Mucosa of stomach (tissue), 1 donor: ENCODE measurements around the gene COL28A1.
"Not testable (repeated sequence)": the region's sequence is repeated elsewhere in the genome, so short reads cannot be mapped to it uniquely, and the experiment has no call there.

Experiments
- H3K27me3 ChIP-seq: one replicate; pipeline ENCODE4 v1.7.0; 2013; ENCODE audit warnings: mild to moderate bottlenecking, low read length; ENCODE audit not compliant: control insufficient read depth, insufficient read depth
- H3K36me3 ChIP-seq: one replicate; pipeline ENCODE4 v1.7.0; 2013; ENCODE audit warnings: low read length; ENCODE audit not compliant: control insufficient read depth, insufficient read depth
- H3K4me1 ChIP-seq: one replicate; pipeline ENCODE4 v1.7.0; 2013; ENCODE audit warnings: mild to moderate bottlenecking, low read length; ENCODE audit not compliant: control insufficient read depth, insufficient read depth
- H3K4me3 ChIP-seq: one replicate; pipeline ENCODE4 v1.7.0; 2013; ENCODE audit warnings: low read length
- H3K9ac ChIP-seq: one replicate; pipeline ENCODE4 v1.7.0; 2013; ENCODE audit warnings: mild to moderate bottlenecking, low read length, moderate library complexity
- H3K9me3 ChIP-seq: one replicate; pipeline ENCODE4 v1.7.0; 2013; ENCODE audit warnings: mild to moderate bottlenecking, low read length, moderate library complexity; ENCODE audit not compliant: control insufficient read depth
- donor health status: Pancreatic carcinoma.

COL28A1 gene

DNA sequence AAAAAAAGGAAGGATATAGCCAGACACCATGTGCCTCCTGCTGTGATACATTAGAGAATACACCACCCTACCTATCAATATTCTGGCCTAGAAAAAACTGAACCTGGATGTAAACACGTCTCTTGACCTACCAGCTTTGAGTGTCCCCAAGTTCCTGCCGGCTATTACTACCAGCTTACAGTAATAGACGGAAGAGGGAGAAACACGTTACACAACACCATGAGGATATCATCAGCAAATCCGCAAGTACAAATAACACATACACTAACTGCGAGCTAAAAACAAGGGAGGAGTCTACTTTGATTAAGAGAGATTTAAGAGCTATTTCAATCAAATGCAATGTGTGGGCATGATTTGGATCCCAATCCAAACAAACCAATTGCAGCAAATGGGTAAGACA lies 113.0 kb downstream of the COL28A1 start:
- Histone ChIP-seq H3K9ac (no peak overlapping the region), H3K9me3 (no peaks in the 10 kb centered on the region), H3K36me3 (no peaks in the 10 kb centered on the region), H3K4me3 (no peak overlapping the region), H3K4me1 (peaks cover 13% of the 10 kb centered on the region), H3K27me3 (no peaks in the 10 kb centered on the region)

- H3K9ac ChIP-seq: no peak overlapping the region
- H3K4me3 ChIP-seq: no peak overlapping the region
- no peaks in the 10 kb centered on the region for H3K9me3 ChIP-seq
- peaks cover 13% of the 10 kb centered on the region for H3K4me1 ChIP-seq
- no peaks in the 10 kb centered on the region for H3K27me3 ChIP-seq
- H3K36me3 ChIP-seq: no peaks in the 10 kb centered on the region
Observed at GRCh38 chr7:7421826-7422225, 113.8 kb downstream of the COL28A1 start.

GRCh38 chr7:7418997-7419396 lies 116.7 kb downstream of the COL28A1 start:
- H3K9me3 ChIP-seq: no peaks in the 10 kb centered on the region
- no peak overlapping the region for H3K4me3 ChIP-seq
- no peak overlapping the region for H3K9ac ChIP-seq
- no peaks in the 10 kb centered on the region for H3K36me3 ChIP-seq
- no peaks in the 10 kb centered on the region for H3K27me3 ChIP-seq
- H3K4me1 ChIP-seq: peaks cover 22% of the 10 kb centered on the region

DNA sequence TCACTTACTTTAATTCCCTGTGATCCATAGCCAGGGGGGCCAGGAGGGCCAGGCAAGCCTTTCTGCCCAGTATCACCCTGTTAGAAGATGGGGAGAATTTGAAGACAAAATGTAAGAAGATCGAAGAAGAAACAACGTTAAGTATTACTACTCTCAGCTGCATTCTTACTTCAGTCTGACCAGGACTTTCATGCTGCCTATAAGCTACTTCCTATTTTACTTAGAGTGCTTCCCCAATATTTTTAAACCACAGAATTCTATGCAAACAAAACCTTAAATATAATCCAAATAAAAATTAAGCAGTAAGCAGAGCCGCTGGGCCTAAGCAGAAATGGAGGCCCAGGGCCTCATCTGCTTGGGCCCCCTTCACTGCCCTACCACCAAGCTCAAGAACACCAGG lies 117.8 kb downstream of the COL28A1 start:
- Histone ChIP-seq H3K4me1 (peaks cover 22% of the 10 kb centered on the region), H3K4me3 (no peak overlapping the region), H3K27me3 (no peaks in the 10 kb centered on the region), H3K9ac (no peak overlapping the region), H3K36me3 (no peaks in the 10 kb centered on the region), H3K9me3 (no peaks in the 10 kb centered on the region)

DNA sequence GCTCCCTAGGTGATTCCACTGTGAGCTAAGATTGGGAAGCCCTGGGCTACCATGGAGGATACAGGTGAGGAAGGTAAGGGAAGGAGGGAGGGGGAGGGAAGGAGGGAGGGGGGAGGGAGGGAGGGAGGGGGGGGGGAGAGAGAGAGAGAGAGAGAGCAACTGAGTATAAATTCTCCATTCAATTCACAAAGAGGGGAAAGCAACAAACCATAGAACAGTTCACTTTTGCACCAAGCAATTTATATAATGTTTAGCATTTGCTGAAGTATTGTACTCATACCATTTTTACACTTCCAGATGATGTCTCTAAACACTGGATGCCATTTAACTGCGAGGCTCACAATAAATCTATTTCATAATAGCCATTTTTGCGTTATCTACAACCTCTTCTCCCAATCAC lies 118.3 kb downstream of the COL28A1 start:
- no peaks in the 10 kb centered on the region for H3K27me3 ChIP-seq
- H3K4me3 ChIP-seq: no peak overlapping the region
- H3K4me1 ChIP-seq: peaks cover 18% of the 10 kb centered on the region
- no peak overlapping the region for H3K9ac ChIP-seq
- H3K9me3 ChIP-seq: no peaks in the 10 kb centered on the region
- no peaks in the 10 kb centered on the region for H3K36me3 ChIP-seq

DNA sequence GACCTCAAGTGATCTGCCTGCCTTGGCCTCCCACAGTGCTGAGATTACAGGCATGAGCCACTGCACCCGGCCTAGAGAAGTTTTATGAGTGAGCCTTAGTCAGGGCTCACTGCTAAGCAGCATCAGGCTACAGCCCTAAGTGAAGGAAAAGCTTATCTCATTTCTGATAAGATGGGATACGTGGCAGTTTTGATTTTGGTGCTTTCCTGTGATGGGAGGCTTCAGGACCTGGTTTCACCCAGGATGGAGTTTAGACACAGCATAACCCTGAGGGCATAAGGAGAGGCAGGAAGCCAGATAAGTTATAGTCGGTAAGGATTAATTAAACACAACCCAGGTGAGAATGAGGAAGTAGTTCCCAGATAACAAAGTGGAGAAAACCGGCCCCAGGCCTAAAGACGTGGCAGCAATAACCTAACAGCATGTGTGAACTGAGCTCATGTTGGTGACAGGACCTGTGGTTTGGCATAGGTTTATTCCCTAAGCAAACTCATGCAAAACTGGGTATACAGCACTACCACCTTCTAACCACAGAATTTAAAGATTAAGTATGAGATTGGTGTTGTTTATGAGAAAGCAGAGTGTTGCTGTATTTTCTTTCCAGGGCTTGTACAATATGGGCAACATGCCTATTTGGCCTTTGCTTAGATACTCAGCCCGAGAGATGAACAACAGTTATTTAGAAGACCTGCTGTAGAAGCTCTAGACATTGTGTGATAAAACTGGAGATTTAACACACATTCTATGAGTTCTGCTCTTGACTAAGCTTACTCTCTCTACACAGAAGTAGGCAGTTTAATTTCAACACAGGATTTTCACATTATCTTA lies 119.4 kb downstream of the COL28A1 start:
- Histone ChIP-seq H3K9me3 (no peaks in the 10 kb centered on the region), H3K36me3 (no peaks in the 10 kb centered on the region), H3K4me1 (peaks cover 14% of the 10 kb centered on the region), H3K27me3 (no peaks in the 10 kb centered on the region), H3K4me3 (no peak overlapping the region), H3K9ac (no peak overlapping the region)

DNA sequence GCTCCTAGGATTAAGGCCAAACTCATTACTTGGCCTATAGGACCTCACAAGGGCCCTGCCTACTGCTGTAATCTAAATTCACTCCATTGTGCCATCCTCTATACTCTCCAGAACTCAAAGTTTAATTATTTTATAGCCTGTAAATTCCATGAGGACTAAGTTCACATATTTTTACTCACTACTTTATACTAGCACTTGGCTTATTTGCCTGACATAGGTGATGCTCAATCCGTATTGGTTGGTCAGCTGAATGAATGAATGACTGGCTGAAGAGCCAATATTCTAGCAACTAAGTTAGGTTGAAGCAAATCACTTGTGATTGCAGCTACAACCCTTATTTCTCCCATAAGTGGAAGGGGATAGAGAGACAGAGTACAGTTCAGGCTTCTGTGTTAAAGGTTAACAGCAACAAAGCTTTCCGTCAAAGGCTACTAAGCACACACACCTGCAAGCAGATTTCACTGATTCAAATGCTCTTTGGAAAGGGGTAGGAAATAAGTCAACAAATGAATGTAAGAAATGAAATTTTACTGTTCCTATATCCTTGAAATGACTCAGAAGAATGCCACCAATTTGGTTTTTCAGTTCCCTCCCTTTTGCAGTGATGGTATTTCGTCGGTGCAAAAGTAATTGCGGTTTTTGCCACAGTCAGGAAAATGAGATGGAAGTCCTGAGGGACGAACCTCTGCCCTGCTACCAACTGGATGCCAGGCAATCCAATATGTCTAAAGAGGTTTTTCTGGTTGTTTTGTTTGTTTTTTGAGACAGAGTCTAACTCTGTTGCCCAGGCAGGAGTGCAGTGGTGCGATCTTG lies 120.7 kb downstream of the COL28A1 start:
- Histone ChIP-seq H3K9ac (no peak overlapping the region), H3K36me3 (no peaks in the 10 kb centered on the region), H3K9me3 (no peaks in the 10 kb centered on the region), H3K27me3 (no peaks in the 10 kb centered on the region), H3K4me3 (no peak overlapping the region), H3K4me1 (peaks cover 14% of the 10 kb centered on the region)

GRCh38 chr7:7408001-7408770 lies 127.5 kb downstream of the COL28A1 start:
- no peaks in the 10 kb centered on the region for H3K9me3 ChIP-seq
- no peaks in the 10 kb centered on the region for H3K36me3 ChIP-seq
- H3K4me3 ChIP-seq: no peak overlapping the region
- H3K9ac ChIP-seq: peak overlapping the region; percentile 16
- no peaks in the 10 kb centered on the region for H3K27me3 ChIP-seq
- H3K4me1 ChIP-seq: peaks cover 5% of the 10 kb centered on the region

DNA sequence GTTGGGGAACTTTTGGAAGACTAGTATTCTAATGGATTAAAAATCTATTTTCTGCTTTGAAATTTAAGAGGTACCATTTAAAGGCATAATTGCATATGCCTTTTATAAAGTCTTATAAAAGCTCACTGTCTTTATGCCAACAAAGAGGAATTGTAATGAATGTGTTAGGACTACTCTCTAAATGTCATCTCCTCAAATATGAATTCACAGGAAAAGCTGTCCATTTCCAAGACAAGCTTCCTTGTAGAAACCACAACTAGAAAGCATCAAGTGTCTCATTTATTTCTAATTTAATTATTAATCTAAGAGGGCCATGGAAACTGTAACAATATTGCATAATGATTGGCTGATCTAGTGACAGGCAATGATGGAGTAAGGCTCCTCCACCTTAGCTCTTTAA lies 130.2 kb downstream of the COL28A1 start:
- no peaks in the 10 kb centered on the region for H3K9me3 ChIP-seq

GRCh38 chr7:7399707-7400106 lies 136.0 kb downstream of the COL28A1 start:
- no peaks in the 10 kb centered on the region for H3K27me3 ChIP-seq
- no peak overlapping the region for H3K4me3 ChIP-seq
- H3K36me3 ChIP-seq: no peaks in the 10 kb centered on the region
- peaks cover 19% of the 10 kb centered on the region for H3K4me1 ChIP-seq
- H3K9ac ChIP-seq: no peak overlapping the region
- H3K9me3 ChIP-seq: no peaks in the 10 kb centered on the region

More for the DNA sequence above, 130.2 kb downstream of the COL28A1 start:
- H3K4me1 ChIP-seq: peaks cover 5% of the 10 kb centered on the region
- no peaks in the 10 kb centered on the region for H3K36me3 ChIP-seq
- no peak overlapping the region for H3K9ac ChIP-seq
- no peaks in the 10 kb centered on the region for H3K27me3 ChIP-seq
- no peak overlapping the region for H3K4me3 ChIP-seq

DNA sequence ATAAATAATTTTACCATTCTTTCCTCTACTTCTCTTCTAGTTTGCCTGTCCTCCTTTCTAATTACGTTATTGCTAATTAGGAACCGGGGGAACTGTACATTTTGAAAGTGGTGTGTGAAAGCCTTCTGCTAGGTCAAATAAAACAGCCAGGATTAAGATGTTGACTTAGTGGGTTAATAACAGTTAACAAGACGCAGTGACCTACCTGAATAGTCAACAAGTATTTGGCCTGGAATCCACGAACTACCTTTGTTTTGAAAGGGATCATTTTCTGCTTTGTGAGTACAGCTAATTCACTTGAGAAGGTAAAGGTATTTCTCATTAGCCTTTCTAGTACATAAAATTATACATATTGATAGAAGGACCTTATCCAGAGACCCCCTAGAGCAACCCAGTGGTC lies 139.9 kb downstream of the COL28A1 start:
- Histone ChIP-seq H3K9ac (no peak overlapping the region), H3K4me3 (no peak overlapping the region), H3K36me3 (no peaks in the 10 kb centered on the region), H3K27me3 (no peaks in the 10 kb centered on the region), H3K9me3 (no peaks in the 10 kb centered on the region), H3K4me1 (peaks cover 19% of the 10 kb centered on the region)

DNA sequence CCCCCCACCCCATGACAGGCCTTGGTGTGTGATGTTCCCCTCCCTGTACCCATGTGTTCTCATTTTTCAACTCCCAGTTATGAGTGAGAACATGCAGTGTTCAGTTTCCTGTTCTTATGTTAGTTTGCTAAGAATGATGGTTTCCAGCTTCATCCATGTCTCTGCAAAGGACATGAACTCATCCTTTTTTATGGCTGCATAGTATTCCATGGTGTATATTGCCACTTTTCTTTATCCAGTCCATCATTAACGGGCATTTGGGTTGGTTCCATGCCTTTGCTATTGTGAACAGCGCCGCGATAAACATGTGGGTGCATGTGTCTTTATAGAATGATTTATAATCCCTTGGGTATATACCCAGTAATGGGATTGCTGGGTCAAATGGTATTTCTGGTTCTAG lies 147.5 kb downstream of the COL28A1 start:
- not testable (repeated sequence) for H3K9me3 ChIP-seq, H3K27me3 ChIP-seq, H3K9ac ChIP-seq, H3K4me1 ChIP-seq, H3K36me3 ChIP-seq, H3K4me3 ChIP-seq
